Stimulated activated naive B cell treated with anti-CD40 and anti-IgM and Interleukin-4, amounts not matched to agents 10 μg/mL and 1 μg/mL and 100 μg/mL, for 72 hours (primary cell): ENCODE measurements around the gene KMT2A.
"Not testable (repeated sequence)": the region's sequence is repeated elsewhere in the genome, so short reads cannot be mapped to it uniquely, and the experiment has no call there.

ENCODE experiments used
- ATAC-seq, 2 donors: fragments of 150-1000 bp; cut with Tn5 transposase; replicated peaks; 2 replicates each; pipeline ENCODE4 v1.10.0; 2021; ENCODE audit warnings: moderate library complexity in 1 of 2
- DNase-seq: peaks from one replicate; pipeline ENCODE4 v3.0.0; 2021
- H3K27ac Mint-ChIP-seq: one replicate; pipeline ENCODE4 v1.8.0; 2022; ENCODE audit warnings: mild to moderate bottlenecking, mixed read lengths
- H3K27me3 Mint-ChIP-seq, 2 donors: one replicate each; pipeline ENCODE4 v1.8.0; 2022; ENCODE audit warnings: mixed read lengths in 2 of 2
- H3K36me3 Mint-ChIP-seq, 2 donors: one replicate each; pipeline ENCODE4 v1.8.0; 2022; ENCODE audit warnings: mixed read lengths in 2 of 2, mild to moderate bottlenecking in 1 of 2
- H3K4me1 Mint-ChIP-seq, 2 donors: one replicate each; pipeline ENCODE4 v1.8.0; 2022; ENCODE audit warnings: mixed read lengths in 2 of 2, mild to moderate bottlenecking in 1 of 2
- H3K4me3 Mint-ChIP-seq, 2 donors: one replicate each; pipeline ENCODE4 v1.8.0; 2022; ENCODE audit warnings: mild to moderate bottlenecking in 2 of 2, mixed read lengths in 2 of 2, moderate library complexity in 1 of 2
- H3K9me3 Mint-ChIP-seq, 2 donors: one replicate each; pipeline ENCODE4 v1.8.0; 2022; ENCODE audit warnings: mixed read lengths in 2 of 2, mild to moderate bottlenecking in 1 of 2

KMT2A gene

DNA sequence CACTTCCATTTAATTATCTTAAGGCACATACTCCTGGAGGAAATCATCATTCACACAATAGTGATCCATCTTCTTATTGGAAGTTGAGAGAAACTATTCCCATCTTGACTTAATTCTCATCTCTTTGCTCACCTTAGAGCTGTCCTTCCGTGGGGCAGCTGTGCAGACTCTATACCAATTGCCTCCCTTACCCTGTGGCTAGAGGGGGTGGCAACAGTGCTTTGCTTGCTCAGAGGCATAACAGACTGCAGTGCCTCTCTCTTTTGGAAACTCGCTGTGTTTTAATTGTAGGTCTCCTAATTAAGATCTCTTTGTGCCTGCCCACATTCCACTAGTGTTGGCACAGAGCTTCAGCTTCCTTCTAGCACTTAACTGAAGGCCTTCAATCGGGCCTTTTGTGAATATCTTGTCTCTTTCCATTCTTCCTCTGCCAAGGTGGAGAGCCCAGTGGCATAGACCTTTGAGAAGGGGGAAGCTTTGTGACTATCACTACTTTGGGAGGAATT lies 5.5 kb downstream of the KMT2A start:
- Mint-ChIP-seq H3K36me3 (peaks cover 11 to 16% of the 10 kb centered on the region in 2 donors), H3K9me3 (no peaks in the 10 kb centered on the region), H3K27ac (peak overlapping the region; percentile 31), H3K4me1 (peaks cover 47 to 91% of the 10 kb centered on the region in 2 donors), H3K27me3 (no peaks in the 10 kb centered on the region), H3K4me3 (no peak overlapping the region)
- DNase-seq (no peak), ATAC-seq (no peak)

DNA sequence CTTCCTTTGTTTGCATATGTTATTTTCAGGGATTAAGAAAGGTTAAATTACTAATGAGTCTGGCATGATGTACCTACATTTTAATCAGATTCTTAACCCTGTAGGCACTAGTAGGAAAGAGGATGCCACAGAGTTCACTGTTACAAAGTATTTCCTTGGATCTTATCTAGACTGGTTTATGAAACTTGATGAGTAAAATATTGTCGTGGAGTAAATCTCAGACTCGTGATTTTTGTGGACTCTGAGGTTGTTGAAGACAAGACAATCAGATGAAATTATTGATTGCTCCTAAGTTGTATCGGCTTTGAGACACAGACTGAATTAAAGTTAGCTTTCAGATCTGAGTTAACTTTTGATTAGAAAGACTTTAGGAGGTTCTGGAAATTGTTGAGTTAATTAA lies 6.0 kb downstream of the KMT2A start:
- Mint-ChIP-seq H3K27ac (peak overlapping the region; percentile 31), H3K4me3 (no peak overlapping the region), H3K36me3 (peaks cover 8 to 20% of the 10 kb centered on the region in 2 donors), H3K4me1 (peaks cover 50 to 93% of the 10 kb centered on the region in 2 donors), H3K9me3 (no peaks in the 10 kb centered on the region), H3K27me3 (no peaks in the 10 kb centered on the region)
- ATAC-seq (no peak), DNase-seq (no peak)

GRCh38 chr11:118442908-118443589 lies 6.8 kb downstream of the KMT2A start:
- peak overlapping the region in 1 of 2 donors; percentile 53 for H3K4me3 Mint-ChIP-seq
- ATAC-seq, result peak; percentile 58 to 62

GRCh38 chr11:118443590-118444218 lies 7.4 kb downstream of the KMT2A start:
- H3K36me3 Mint-ChIP-seq, result peaks cover 11 to 24% of the 10 kb centered on the region in 2 donors
- H3K9me3 Mint-ChIP-seq, result no peaks in the 10 kb centered on the region
- peak; percentile 82 to 86 for ATAC-seq

More at GRCh38 chr11:118442908-118443589, 6.8 kb downstream of the KMT2A start:
- Mint-ChIP-seq H3K27ac (peak overlapping the region; percentile 59), H3K36me3 (peaks cover 11 to 24% of the 10 kb centered on the region in 2 donors), H3K9me3 (no peaks in the 10 kb centered on the region), H3K4me1 (peaks cover 48 to 93% of the 10 kb centered on the region in 2 donors), H3K27me3 (no peaks in the 10 kb centered on the region)
- DNase-seq, result no peak

GRCh38 chr11:118447423-118447822 lies 11.1 kb downstream of the KMT2A start:
- Mint-ChIP-seq H3K4me1 (peaks cover 35 to 83% of the 10 kb centered on the region in 2 donors), H3K9me3 (no peaks in the 10 kb centered on the region), H3K27ac (no peak overlapping the region), H3K27me3 (no peaks in the 10 kb centered on the region), H3K4me3 (peak overlapping the region in 1 of 2 donors; percentile 3), H3K36me3 (peaks cover 11 to 26% of the 10 kb centered on the region in 2 donors)
- DNase-seq, result no peak
- no peak for ATAC-seq

More at GRCh38 chr11:118443590-118444218, 7.4 kb downstream of the KMT2A start:
- Mint-ChIP-seq H3K27ac (peak overlapping the region; percentile 59), H3K4me3 (peak overlapping the region; percentile 40 to 53), H3K27me3 (no peaks in the 10 kb centered on the region), H3K4me1 (peaks cover 48 to 95% of the 10 kb centered on the region in 2 donors)
- no peak for DNase-seq

- Mint-ChIP-seq H3K36me3 (peaks cover 17 to 33% of the 10 kb centered on the region in 2 donors), H3K9me3 (no peaks in the 10 kb centered on the region), H3K4me3 (no peak overlapping the region), H3K4me1 (peaks cover 34 to 80% of the 10 kb centered on the region in 2 donors), H3K27me3 (no peaks in the 10 kb centered on the region), H3K27ac (no peak overlapping the region)
- DNase-seq (no peak), ATAC-seq (peak; percentile 90 to 91)
Measured at GRCh38 chr11:118448294-118448693, 12.0 kb downstream of the KMT2A start.

GRCh38 chr11:118449316-118449918 lies 13.1 kb downstream of the KMT2A start:
- Mint-ChIP-seq H3K36me3 (peaks cover 19 to 41% of the 10 kb centered on the region in 2 donors), H3K4me1 (peaks cover 40 to 80% of the 10 kb centered on the region in 2 donors), H3K9me3 (no peaks in the 10 kb centered on the region)

GRCh38 chr11:118450451-118450850 lies 14.2 kb downstream of the KMT2A start:
- no peak overlapping the region for H3K4me3 Mint-ChIP-seq
- peaks cover 36 to 74% of the 10 kb centered on the region in 2 donors for H3K4me1 Mint-ChIP-seq
- H3K27me3 Mint-ChIP-seq, result no peaks in the 10 kb centered on the region
- H3K27ac Mint-ChIP-seq, result peak overlapping the region; percentile 37
- DNase-seq (no peak), ATAC-seq (no peak)
- peaks cover 15 to 39% of the 10 kb centered on the region in 2 donors for H3K36me3 Mint-ChIP-seq
- no peaks in the 10 kb centered on the region for H3K9me3 Mint-ChIP-seq

More at GRCh38 chr11:118449316-118449918, 13.1 kb downstream of the KMT2A start:
- Mint-ChIP-seq H3K27ac (no peak overlapping the region), H3K4me3 (no peak overlapping the region), H3K27me3 (no peaks in the 10 kb centered on the region)
- no peak for ATAC-seq
- DNase-seq, result no peak

- no peak for ATAC-seq
- peaks cover 5 to 9% of the 10 kb centered on the region in 2 donors for H3K36me3 Mint-ChIP-seq
- H3K27ac Mint-ChIP-seq, result no peak overlapping the region
- H3K4me1 Mint-ChIP-seq, result peaks cover 8 to 15% of the 10 kb centered on the region in 2 donors
- no peaks in the 10 kb centered on the region for H3K27me3 Mint-ChIP-seq
- no peak for DNase-seq
- H3K9me3 Mint-ChIP-seq, result no peaks in the 10 kb centered on the region
- H3K4me3 Mint-ChIP-seq, result no peak overlapping the region
Measured at GRCh38 chr11:118462178-118462577, 25.9 kb downstream of the KMT2A start.

- H3K9me3 Mint-ChIP-seq, H3K4me1 Mint-ChIP-seq, DNase-seq, H3K4me3 Mint-ChIP-seq, H3K27me3 Mint-ChIP-seq, H3K27ac Mint-ChIP-seq, ATAC-seq: not testable (repeated sequence)
- peaks cover 18 to 24% of the 10 kb centered on the region in 2 donors for H3K36me3 Mint-ChIP-seq
Measured at GRCh38 chr11:118468968-118469367, 32.7 kb downstream of the KMT2A start.

GRCh38 chr11:118471030-118471429 lies 34.7 kb downstream of the KMT2A start:
- no peak for DNase-seq
- ATAC-seq, result no peak
- Mint-ChIP-seq H3K4me3 (no peak overlapping the region), H3K27ac (peak overlapping the region; percentile 20), H3K27me3 (no peaks in the 10 kb centered on the region), H3K4me1 (peaks cover 0 to 2% of the 10 kb centered on the region in 2 donors), H3K9me3 (no peaks in the 10 kb centered on the region), H3K36me3 (peaks cover 20 to 28% of the 10 kb centered on the region in 2 donors)

DNA sequence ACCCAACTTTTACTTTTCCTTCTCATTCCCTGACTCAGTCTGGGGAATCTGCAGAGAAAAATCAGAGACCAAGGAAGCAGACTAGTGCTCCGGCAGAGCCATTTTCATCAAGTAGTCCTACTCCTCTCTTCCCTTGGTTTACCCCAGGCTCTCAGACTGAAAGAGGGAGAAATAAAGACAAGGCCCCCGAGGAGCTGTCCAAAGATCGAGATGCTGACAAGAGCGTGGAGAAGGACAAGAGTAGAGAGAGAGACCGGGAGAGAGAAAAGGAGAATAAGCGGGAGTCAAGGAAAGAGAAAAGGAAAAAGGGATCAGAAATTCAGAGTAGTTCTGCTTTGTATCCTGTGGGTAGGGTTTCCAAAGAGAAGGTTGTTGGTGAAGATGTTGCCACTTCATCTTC lies 37.2 kb downstream of the KMT2A start:
- no peak for ATAC-seq
- no peak for DNase-seq
- Mint-ChIP-seq H3K27ac (peak overlapping the region; percentile 84), H3K4me1 (peaks cover 0 to 2% of the 10 kb centered on the region in 2 donors), H3K9me3 (no peaks in the 10 kb centered on the region), H3K4me3 (no peak overlapping the region), H3K36me3 (peaks cover 37 to 46% of the 10 kb centered on the region in 2 donors), H3K27me3 (no peaks in the 10 kb centered on the region)

DNA sequence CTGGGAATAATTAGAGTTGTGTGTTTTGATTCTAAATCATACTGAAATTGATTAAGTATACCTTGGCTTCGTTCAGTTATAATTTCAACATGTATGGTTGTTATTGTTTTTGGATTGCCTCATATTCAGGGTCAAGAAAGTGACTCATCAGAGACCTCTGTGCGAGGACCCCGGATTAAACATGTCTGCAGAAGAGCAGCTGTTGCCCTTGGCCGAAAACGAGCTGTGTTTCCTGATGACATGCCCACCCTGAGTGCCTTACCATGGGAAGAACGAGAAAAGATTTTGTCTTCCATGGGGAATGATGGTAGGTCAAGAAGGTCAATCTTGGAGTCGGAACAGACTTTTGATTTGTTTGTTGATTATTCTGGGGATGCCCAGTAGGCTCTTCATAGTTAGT lies 40.4 kb downstream of the KMT2A start:
- no peak overlapping the region for H3K4me3 Mint-ChIP-seq
- H3K36me3 Mint-ChIP-seq, result peaks cover 44 to 59% of the 10 kb centered on the region in 2 donors
- DNase-seq, result no peak
- no peak for ATAC-seq
- H3K27ac Mint-ChIP-seq, result peak overlapping the region; percentile 62
- H3K27me3 Mint-ChIP-seq, result no peaks in the 10 kb centered on the region
- peaks cover 0 to 2% of the 10 kb centered on the region in 2 donors for H3K4me1 Mint-ChIP-seq
- H3K9me3 Mint-ChIP-seq, result no peaks in the 10 kb centered on the region

GRCh38 chr11:118481238-118481637 lies 44.9 kb downstream of the KMT2A start:
- not testable (repeated sequence) for H3K27ac Mint-ChIP-seq, DNase-seq, H3K4me1 Mint-ChIP-seq, H3K9me3 Mint-ChIP-seq, ATAC-seq, H3K27me3 Mint-ChIP-seq, H3K4me3 Mint-ChIP-seq
- H3K36me3 Mint-ChIP-seq, result peaks cover 32 to 46% of the 10 kb centered on the region in 2 donors
